ENCODE results near the gene TKTL2. TPM values are rescaled to one million over a fixed set of nuclear protein-coding genes. Genes with fewer than 3 reads are reported as not detected.

The TKTL2 gene
- not detected in 2 replicates for total RNA-seq (2014; rRNA removed)
- polyA plus RNA-seq (2012), result not detected

- DNase-seq (ENCODE audit: low read depth), result no peak
Observed at GRCh38 chr4:163473576-163473975, at the start of gene TKTL2. TKTL2 (minus strand) TSS chr4:163473754; CDS start chr4:163473734, 20 bp downstream.

- no peak for DNase-seq (ENCODE audit: low read depth)
Observed at GRCh38 chr4:163515198-163515597, 41.6 kb upstream of the TKTL2 start.

- no peak for DNase-seq (ENCODE audit: low read depth)
Observed at GRCh38 chr4:163505374-163505773, 31.8 kb upstream of the TKTL2 start.

GRCh38 chr4:163500586-163500985, 27.0 kb upstream of the TKTL2 start:
- DNase-seq (ENCODE audit: low read depth), result no peak

GRCh38 chr4:163495900-163496299, 22.3 kb upstream of the TKTL2 start:
- peak; percentile 75 for DNase-seq (ENCODE audit: low read depth)

- peak; percentile 92 for DNase-seq (ENCODE audit: low read depth)
Observed at GRCh38 chr4:163494360-163495241, 21.0 kb upstream of the TKTL2 start, which contains the start of gene TMA16. TMA16 (plus strand) TSS chr4:163494690; CDS start chr4:163494802, 112 bp downstream.

GRCh38 chr4:163493643-163494359, 20.2 kb upstream of the TKTL2 start:
- DNase-seq (ENCODE audit: low read depth), result no peak

GRCh38 chr4:163492951-163493504, 19.5 kb upstream of the TKTL2 start:
- peak; percentile 20 for DNase-seq (ENCODE audit: low read depth)

GRCh38 chr4:163489929-163490328, 16.4 kb upstream of the TKTL2 start:
- DNase-seq (ENCODE audit: low read depth), result no peak

- DNase-seq (ENCODE audit: low read depth), result no peak
Observed at GRCh38 chr4:163486321-163486720, 12.8 kb upstream of the TKTL2 start.

GRCh38 chr4:163485589-163485988, 12.0 kb upstream of the TKTL2 start:
- DNase-seq (ENCODE audit: low read depth), result no peak

GRCh38 chr4:163484906-163485305, 11.4 kb upstream of the TKTL2 start:
- peak; percentile 42 for DNase-seq (ENCODE audit: low read depth)

GRCh38 chr4:163482190-163482589, 8.6 kb upstream of the TKTL2 start:
- no peak for DNase-seq (ENCODE audit: low read depth)

- no peak for DNase-seq (ENCODE audit: low read depth)
Observed at GRCh38 chr4:163476761-163477438, 3.3 kb upstream of the TKTL2 start.

- DNase-seq (ENCODE audit: low read depth), result no peak
Observed at GRCh38 chr4:163474027-163474426, 473 bp upstream of the TKTL2 start.

GRCh38 chr4:163473130-163473529, 424 bp downstream of the TKTL2 start:
- DNase-seq (ENCODE audit: low read depth), result no peak

GRCh38 chr4:163470391-163470790, 3.2 kb downstream of the TKTL2 start:
- DNase-seq (ENCODE audit: low read depth), result no peak

- DNase-seq (ENCODE audit: low read depth), result no peak
Observed at GRCh38 chr4:163467082-163467770, 6.3 kb downstream of the TKTL2 start.

GRCh38 chr4:163462556-163462955, 11.0 kb downstream of the TKTL2 start:
- no peak for DNase-seq (ENCODE audit: low read depth)

GRCh38 chr4:163448540-163449203, 24.9 kb downstream of the TKTL2 start:
- DNase-seq (ENCODE audit: low read depth), result peak; percentile 32

All from LHCN-M2 (cell line).